ENCODE results near the gene CENPM. TPM values are rescaled to one million over a fixed set of nuclear protein-coding genes. Genes with fewer than 3 reads are reported as not detected.

The CENPM gene
- total and polyA plus RNA-seq, 10 of the 15 experiments (the other 5 are each of a cell fraction or from before 2014, with no cell fraction given): 36.7 to 212 (median 74.7) TPM

DNA sequence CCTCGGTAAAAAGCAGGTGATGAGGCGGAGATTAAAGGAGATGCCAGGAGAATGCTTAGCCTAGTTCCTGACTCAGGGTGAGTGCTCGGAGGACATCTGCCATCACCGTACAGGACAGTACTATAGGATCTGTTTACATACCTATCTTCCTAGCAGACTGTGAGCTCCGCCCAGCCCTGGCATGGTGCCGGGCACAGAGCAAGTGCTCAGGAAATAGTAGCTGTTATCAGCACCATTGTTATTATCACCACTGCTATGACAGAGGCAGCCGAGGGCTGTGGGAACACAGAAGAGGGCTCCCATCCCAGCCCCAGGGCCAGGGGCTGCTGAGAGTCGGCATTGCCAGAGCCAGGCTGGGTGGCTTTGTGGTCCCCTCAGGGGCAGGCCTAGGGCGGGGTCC, 21.6 kb upstream of the CENPM start:
- BruUV-seq (replicated peaks): no TSS peak
- CTCF ChIA-PET: interaction anchor here (0.6 to 6.3 kb wide), 10 partner anchors 62 to 505 kb away, joined by 3 to 57 read pairs (median 6); partner anchors contain the start of gene NDUFA6
- DNase-seq (ENCODE audit: low read depth, low spot score) (no peak), ATAC-seq (no peak), FAIRE-seq (no peak)
- no peak overlapping the region for H3K4me2 ChIP-seq (ENCODE audit: control insufficient read depth, insufficient read depth)
- SMC1A ChIA-PET (ENCODE audit: uncharacterized antibody, unreplicated experiment): interaction anchor here (0.9 to 5.1 kb wide), 4 partner anchors 108 to 468 kb away, joined by 3 to 33 read pairs (median 10); partner anchors contain the start of gene NDUFA6
- in situ Hi-C loops (cut with MboI) (loop anchor here (5.0 kb wide), 1 partner anchor 469 kb away; no protein-coding TSS in a partner anchor), intact Hi-C loops (cut with micrococcal nuclease; ENCODE audit: unreplicated experiment) (loop anchor here (5.0 to 10.0 kb wide), 4 partner anchors 104 to 584 kb away; partner anchors contain the start of genes NAGA, PHETA2 and SERHL2)
- H3K9me3 ChIP-seq (replicated peaks; ENCODE audit: control insufficient read depth, insufficient read depth, low read length): no peaks in the 10 kb centered on the region
- WGBS (ENCODE audit: insufficient coverage, insufficient replicate concordance, low lambda C conversion rate, missing lambda C conversion rate): 55% methylated on average over 9 of the region's 9 CpGs
- no peak overlapping the region for H3K27ac ChIP-seq (ENCODE audit: control insufficient read depth, insufficient read depth)
- no peak overlapping the region for H3K9ac ChIP-seq (ENCODE audit: control insufficient read depth, insufficient read depth, low read length)
- H3K4me3 ChIP-seq: no peak overlapping the region
- no peaks in the 10 kb centered on the region for H4K20me1 ChIP-seq (ENCODE audit: control insufficient read depth, insufficient read depth)
- POLR2A ChIA-PET: interaction anchor here (0.5 to 1.1 kb wide), 3 partner anchors 121 to 451 kb away, joined by 3 to 10 read pairs (median 7); no protein-coding TSS in a partner anchor
- RAD21 ChIA-PET (ENCODE audit: unreplicated experiment): interaction anchor here (0.9 to 3.6 kb wide), 4 partner anchors 63 to 472 kb away, joined by 3 to 24 read pairs (median 6); partner anchors contain the start of gene NDUFA6
- no peaks in the 10 kb centered on the region for H3K27me3 ChIP-seq (replicated peaks in 1 of 2; ENCODE audit: control insufficient read depth in 2 of 2, insufficient read depth in 2 of 2, low read length in 1 of 2)
- no peaks in the 10 kb centered on the region for H3K36me3 ChIP-seq (ENCODE audit: control insufficient read depth in 2 of 2, insufficient read depth in 2 of 2, low read length in 1 of 2)
- no peak for TF ChIP-seq SREBF1 (IDR thresholded peaks at IDR 0.05; ENCODE audit: low read length)
- no peak for TF ChIP-seq BACH1 (IDR thresholded peaks at IDR 0.05; ENCODE audit: borderline replicate concordance)
- no peak for TF ChIP-seq BHLHE40 (IDR thresholded peaks at IDR 0.05; ENCODE audit: borderline replicate concordance in 1 of 2, low read depth in 2 of 2, low read length in 1 of 2)
- TF ChIP-seq TCF12 (IDR thresholded peaks at IDR 0.05; ENCODE audit: low read depth, low read length): no peak
- no peak for TF ChIP-seq MXI1 (IDR thresholded peaks at IDR 0.05; ENCODE audit: low read depth, low read length)
- TF ChIP-seq MYC (IDR thresholded peaks at IDR 0.05; ENCODE audit: insufficient read depth, insufficient read length, insufficient replicate concordance, low read length, severe bottlenecking): no peak
- TF ChIP-seq GABPA (IDR thresholded peaks at IDR 0.05; ENCODE audit: low read depth): no peak
- TF ChIP-seq DPF2 (IDR thresholded peaks at IDR 0.05): no peak
- TF ChIP-seq NR2C1 (IDR thresholded peaks at IDR 0.05): no peak
- TF ChIP-seq POLR2A (IDR thresholded peaks at IDR 0.05; ENCODE audit: low read depth, low read length): no peak
- TF ChIP-seq NFYA (IDR thresholded peaks at IDR 0.05; ENCODE audit: borderline replicate concordance, low read depth, low read length): no peak
- no peak for TF ChIP-seq ZSCAN29 (IDR thresholded peaks at IDR 0.05)
- TF ChIP-seq, protein P1, sequence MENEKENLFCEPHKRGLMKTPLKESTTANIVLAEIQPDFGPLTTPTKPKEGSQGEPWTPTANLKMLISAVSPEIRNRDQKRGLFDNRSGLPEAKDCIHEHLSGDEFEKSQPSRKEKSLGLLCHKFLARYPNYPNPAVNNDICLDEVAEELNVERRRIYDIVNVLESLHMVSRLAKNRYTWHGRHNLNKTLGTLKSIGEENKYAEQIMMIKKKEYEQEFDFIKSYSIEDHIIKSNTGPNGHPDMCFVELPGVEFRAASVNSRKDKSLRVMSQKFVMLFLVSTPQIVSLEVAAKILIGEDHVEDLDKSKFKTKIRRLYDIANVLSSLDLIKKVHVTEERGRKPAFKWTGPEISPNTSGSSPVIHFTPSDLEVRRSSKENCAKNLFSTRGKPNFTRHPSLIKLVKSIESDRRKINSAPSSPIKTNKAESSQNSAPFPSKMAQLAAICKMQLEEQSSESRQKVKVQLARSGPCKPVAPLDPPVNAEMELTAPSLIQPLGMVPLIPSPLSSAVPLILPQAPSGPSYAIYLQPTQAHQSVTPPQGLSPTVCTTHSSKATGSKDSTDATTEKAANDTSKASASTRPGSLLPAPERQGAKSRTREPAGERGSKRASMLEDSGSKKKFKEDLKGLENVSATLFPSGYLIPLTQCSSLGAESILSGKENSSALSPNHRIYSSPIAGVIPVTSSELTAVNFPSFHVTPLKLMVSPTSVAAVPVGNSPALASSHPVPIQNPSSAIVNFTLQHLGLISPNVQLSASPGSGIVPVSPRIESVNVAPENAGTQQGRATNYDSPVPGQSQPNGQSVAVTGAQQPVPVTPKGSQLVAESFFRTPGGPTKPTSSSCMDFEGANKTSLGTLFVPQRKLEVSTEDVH (IDR thresholded peaks at IDR 0.05; ENCODE audit: low read depth, partially characterized antibody): no peak
- TF ChIP-seq HDAC2 (IDR thresholded peaks at IDR 0.05): no peak
- TF ChIP-seq, protein P2, sequence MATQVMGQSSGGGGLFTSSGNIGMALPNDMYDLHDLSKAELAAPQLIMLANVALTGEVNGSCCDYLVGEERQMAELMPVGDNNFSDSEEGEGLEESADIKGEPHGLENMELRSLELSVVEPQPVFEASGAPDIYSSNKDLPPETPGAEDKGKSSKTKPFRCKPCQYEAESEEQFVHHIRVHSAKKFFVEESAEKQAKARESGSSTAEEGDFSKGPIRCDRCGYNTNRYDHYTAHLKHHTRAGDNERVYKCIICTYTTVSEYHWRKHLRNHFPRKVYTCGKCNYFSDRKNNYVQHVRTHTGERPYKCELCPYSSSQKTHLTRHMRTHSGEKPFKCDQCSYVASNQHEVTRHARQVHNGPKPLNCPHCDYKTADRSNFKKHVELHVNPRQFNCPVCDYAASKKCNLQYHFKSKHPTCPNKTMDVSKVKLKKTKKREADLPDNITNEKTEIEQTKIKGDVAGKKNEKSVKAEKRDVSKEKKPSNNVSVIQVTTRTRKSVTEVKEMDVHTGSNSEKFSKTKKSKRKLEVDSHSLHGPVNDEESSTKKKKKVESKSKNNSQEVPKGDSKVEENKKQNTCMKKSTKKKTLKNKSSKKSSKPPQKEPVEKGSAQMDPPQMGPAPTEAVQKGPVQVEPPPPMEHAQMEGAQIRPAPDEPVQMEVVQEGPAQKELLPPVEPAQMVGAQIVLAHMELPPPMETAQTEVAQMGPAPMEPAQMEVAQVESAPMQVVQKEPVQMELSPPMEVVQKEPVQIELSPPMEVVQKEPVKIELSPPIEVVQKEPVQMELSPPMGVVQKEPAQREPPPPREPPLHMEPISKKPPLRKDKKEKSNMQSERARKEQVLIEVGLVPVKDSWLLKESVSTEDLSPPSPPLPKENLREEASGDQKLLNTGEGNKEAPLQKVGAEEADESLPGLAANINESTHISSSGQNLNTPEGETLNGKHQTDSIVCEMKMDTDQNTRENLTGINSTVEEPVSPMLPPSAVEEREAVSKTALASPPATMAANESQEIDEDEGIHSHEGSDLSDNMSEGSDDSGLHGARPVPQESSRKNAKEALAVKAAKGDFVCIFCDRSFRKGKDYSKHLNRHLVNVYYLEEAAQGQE (IDR thresholded peaks at IDR 0.05; ENCODE audit: low read depth, low read length): no peak
- TF ChIP-seq CBFB (IDR thresholded peaks at IDR 0.05; ENCODE audit: low read depth): no peak
- H2AFZ ChIP-seq (ENCODE audit: control insufficient read depth, low read depth, low read length): no peak overlapping the region
- H3K79me2 ChIP-seq (ENCODE audit: control insufficient read depth, insufficient read depth, low read length): no peaks in the 10 kb centered on the region
- H3K4me1 ChIP-seq (ENCODE audit: control insufficient read depth, insufficient read depth, low read length): no peaks in the 10 kb centered on the region

Measured in GM12878 (cell line).